WERI-Rb-1 (cell line): ENCODE measurements around the gene KLHL29.
A peak's percentile ranks its signal among the peaks of the same experiment; 100 is the strongest.

Source experiments
- DNase-seq: peaks from one replicate; pipeline ENCODE4 v3.0.0-alpha.2; 2020
- H3K27ac ChIP-seq: fragments of 250-450 bp; sonication (Bioruptor Pico); 2 replicates; pipeline ENCODE4 v1.5.1; 2020; ENCODE audit warnings: mild to moderate bottlenecking, moderate library complexity
- H3K27me3 ChIP-seq: fragments of 250-450 bp; sonication (Bioruptor Pico); 2 replicates; pipeline ENCODE4 v1.5.1; 2021; ENCODE audit warnings: mild to moderate bottlenecking, low read depth, moderate library complexity; ENCODE audit not compliant: insufficient read depth, severe bottlenecking
- H3K36me3 ChIP-seq: fragments of 250-450 bp; sonication (Bioruptor Pico); 2 replicates; pipeline ENCODE4 v1.5.1; 2020; ENCODE audit warnings: mild to moderate bottlenecking, moderate library complexity
- H3K4me3 ChIP-seq: 2 replicates; pipeline ENCODE4 v1.5.1; 2011; ENCODE audit warnings: low read depth, mild to moderate bottlenecking, control low read depth, low read length
- H3K9me3 ChIP-seq: fragments of 250-450 bp; sonication (Bioruptor Pico); 2 replicates; pipeline ENCODE4 v1.5.1; 2021; ENCODE audit warnings: mild to moderate bottlenecking, moderate library complexity; ENCODE audit not compliant: severe bottlenecking
- CTCF ChIP-seq: IDR thresholded peaks from 2 replicates; pipeline ENCODE4 v1.5.1; 2011; ENCODE audit warnings: low read depth, mild to moderate bottlenecking, control low read depth, inconsistent platforms, low read length

KLHL29 gene

GRCh38 chr2:23696752-23697045 is 311.7 kb downstream of the KLHL29 start:
- TF ChIP-seq CTCF: no peak
- no peak overlapping the region for H3K27ac ChIP-seq
- no peak overlapping the region for H3K4me3 ChIP-seq
- DNase-seq: no peak
- peaks cover 65% of the 10 kb centered on the region for H3K36me3 ChIP-seq
- H3K27me3 ChIP-seq: no peaks in the 10 kb centered on the region
- H3K9me3 ChIP-seq: no peaks in the 10 kb centered on the region

GRCh38 chr2:23697256-23698075 is 312.5 kb downstream of the KLHL29 start:
- DNase-seq: no peak
- no peaks in the 10 kb centered on the region for H3K9me3 ChIP-seq
- H3K27ac ChIP-seq: no peak overlapping the region
- H3K27me3 ChIP-seq: no peaks in the 10 kb centered on the region
- H3K4me3 ChIP-seq: no peak overlapping the region
- TF ChIP-seq CTCF: no peak
- H3K36me3 ChIP-seq: peaks cover 65% of the 10 kb centered on the region

- no peak for TF ChIP-seq CTCF
- H3K36me3 ChIP-seq: peaks cover 61% of the 10 kb centered on the region
- no peak overlapping the region for H3K4me3 ChIP-seq
- no peaks in the 10 kb centered on the region for H3K9me3 ChIP-seq
- H3K27me3 ChIP-seq: no peaks in the 10 kb centered on the region
- H3K27ac ChIP-seq: no peak overlapping the region
- DNase-seq: no peak
Measured at GRCh38 chr2:23698116-23698693, 313.2 kb downstream of the KLHL29 start.

GRCh38 chr2:23698721-23699579 is 314.0 kb downstream of the KLHL29 start:
- TF ChIP-seq CTCF: no peak
- Histone ChIP-seq H3K9me3 (no peaks in the 10 kb centered on the region), H3K27me3 (no peaks in the 10 kb centered on the region), H3K36me3 (peaks cover 56% of the 10 kb centered on the region), H3K27ac (no peak overlapping the region), H3K4me3 (no peak overlapping the region)
- peak; percentile 6 for DNase-seq

GRCh38 chr2:23699580-23699925 is 314.6 kb downstream of the KLHL29 start:
- H3K4me3 ChIP-seq: no peak overlapping the region
- peak; percentile 3 for DNase-seq
- H3K27ac ChIP-seq: no peak overlapping the region
- TF ChIP-seq CTCF: no peak
- H3K36me3 ChIP-seq: peaks cover 55% of the 10 kb centered on the region
- H3K9me3 ChIP-seq: no peaks in the 10 kb centered on the region
- H3K27me3 ChIP-seq: no peaks in the 10 kb centered on the region
